Nephron progenitor cell (in vitro differentiated cells): ENCODE measurements around the gene CDC73.

ENCODE experiments used
- DNase-seq: peaks from one replicate; pipeline ENCODE4 v3.0.0; 2021
- H3K27ac Mint-ChIP-seq: 2 replicates; pipeline ENCODE4 v1.8.0; 2021; ENCODE audit warnings: mild to moderate bottlenecking, moderate library complexity, mixed read lengths
- H3K27me3 Mint-ChIP-seq: 2 replicates; pipeline ENCODE4 v1.8.0; 2021; ENCODE audit warnings: mild to moderate bottlenecking, low read depth, mixed read lengths; ENCODE audit not compliant: poor library complexity
- H3K36me3 Mint-ChIP-seq: 2 replicates; pipeline ENCODE4 v1.8.0; 2021; ENCODE audit warnings: low read depth, mixed read lengths
- H3K4me1 Mint-ChIP-seq: 2 replicates; pipeline ENCODE4 v1.8.0; 2021; ENCODE audit warnings: mixed read lengths
- H3K4me3 Mint-ChIP-seq: 2 replicates; pipeline ENCODE4 v1.8.0; 2021; ENCODE audit warnings: mild to moderate bottlenecking, moderate library complexity, mixed read lengths
- H3K9me3 Mint-ChIP-seq: 2 replicates; pipeline ENCODE4 v1.8.0; 2021; ENCODE audit warnings: mild to moderate bottlenecking, moderate library complexity, mixed read lengths
- CTCF ChIP-seq: fragments of 200-600 bp; sonication (generic); IDR thresholded peaks from 2 replicates; pipeline ENCODE4 v1.5.0; 2021; ENCODE audit warnings: antibody characterized with exemption

CDC73 gene

GRCh38 chr1:193110864-193111263 is 11.0 kb upstream of the CDC73 start:
- Mint-ChIP-seq H3K27me3 (peaks cover 3% of the 10 kb centered on the region), H3K4me3 (no peak overlapping the region), H3K27ac (no peak overlapping the region), H3K4me1 (peaks cover 18% of the 10 kb centered on the region), H3K36me3 (no peaks in the 10 kb centered on the region), H3K9me3 (no peaks in the 10 kb centered on the region)
- TF ChIP-seq CTCF = no peak
- DNase-seq = no peak

- Mint-ChIP-seq H3K27me3 (peaks cover 3% of the 10 kb centered on the region), H3K4me3 (no peak overlapping the region), H3K27ac (no peak overlapping the region), H3K4me1 (peaks cover 20% of the 10 kb centered on the region), H3K9me3 (no peaks in the 10 kb centered on the region), H3K36me3 (no peaks in the 10 kb centered on the region)
- DNase-seq = peak; percentile 22
- TF ChIP-seq CTCF = no peak
These were observed 10.2 kb upstream of the CDC73 start for GRCh38 chr1:193111641-193112090.

GRCh38 chr1:193113258-193113991 is 8.4 kb upstream of the CDC73 start:
- H3K27me3 Mint-ChIP-seq = peaks cover 9% of the 10 kb centered on the region
- no peak for TF ChIP-seq CTCF
- no peak overlapping the region for H3K27ac Mint-ChIP-seq

GRCh38 chr1:193113992-193114332 is 7.9 kb upstream of the CDC73 start:
- TF ChIP-seq CTCF = no peak
- Mint-ChIP-seq H3K4me3 (no peak overlapping the region), H3K4me1 (peaks cover 20% of the 10 kb centered on the region), H3K9me3 (no peaks in the 10 kb centered on the region), H3K27me3 (peaks cover 11% of the 10 kb centered on the region), H3K27ac (no peak overlapping the region), H3K36me3 (no peaks in the 10 kb centered on the region)
- no peak for DNase-seq

More at GRCh38 chr1:193113258-193113991, 8.4 kb upstream of the CDC73 start:
- DNase-seq = no peak
- Mint-ChIP-seq H3K4me3 (no peak overlapping the region), H3K9me3 (no peaks in the 10 kb centered on the region), H3K4me1 (peaks cover 20% of the 10 kb centered on the region), H3K36me3 (no peaks in the 10 kb centered on the region)

GRCh38 chr1:193114485-193115095 is 7.2 kb upstream of the CDC73 start:
- Mint-ChIP-seq H3K36me3 (no peaks in the 10 kb centered on the region), H3K9me3 (no peaks in the 10 kb centered on the region), H3K27me3 (peaks cover 9% of the 10 kb centered on the region), H3K4me3 (no peak overlapping the region), H3K4me1 (peaks cover 20% of the 10 kb centered on the region), H3K27ac (no peak overlapping the region)
- TF ChIP-seq CTCF = no peak
- DNase-seq = no peak
